HG03103 (cell line): Measurements from ENCODE around the gene ANLN.

Experiments used
- ATAC-seq: cut with Tn5 transposase; IDR thresholded peaks from one replicate; pipeline ENCODE4 v1.9.1; 2021; ENCODE audit warnings: low read depth; ENCODE audit not compliant: unreplicated experiment

Gene ANLN

DNA sequence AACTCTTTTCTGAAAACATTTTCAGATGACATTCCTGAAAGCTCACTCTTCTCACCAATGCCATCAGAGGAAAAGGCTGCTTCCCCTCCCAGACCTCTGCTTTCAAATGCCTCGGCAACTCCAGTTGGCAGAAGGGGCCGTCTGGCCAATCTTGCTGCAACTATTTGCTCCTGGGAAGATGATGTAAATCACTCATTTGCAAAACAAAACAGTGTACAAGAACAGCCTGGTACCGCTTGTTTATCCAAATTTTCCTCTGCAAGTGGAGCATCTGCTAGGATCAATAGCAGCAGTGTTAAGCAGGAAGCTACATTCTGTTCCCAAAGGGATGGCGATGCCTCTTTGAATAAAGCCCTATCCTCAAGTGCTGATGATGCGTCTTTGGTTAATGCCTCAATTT, 16.5 kb downstream of the ANLN start:
- ATAC-seq, result no peak

DNA sequence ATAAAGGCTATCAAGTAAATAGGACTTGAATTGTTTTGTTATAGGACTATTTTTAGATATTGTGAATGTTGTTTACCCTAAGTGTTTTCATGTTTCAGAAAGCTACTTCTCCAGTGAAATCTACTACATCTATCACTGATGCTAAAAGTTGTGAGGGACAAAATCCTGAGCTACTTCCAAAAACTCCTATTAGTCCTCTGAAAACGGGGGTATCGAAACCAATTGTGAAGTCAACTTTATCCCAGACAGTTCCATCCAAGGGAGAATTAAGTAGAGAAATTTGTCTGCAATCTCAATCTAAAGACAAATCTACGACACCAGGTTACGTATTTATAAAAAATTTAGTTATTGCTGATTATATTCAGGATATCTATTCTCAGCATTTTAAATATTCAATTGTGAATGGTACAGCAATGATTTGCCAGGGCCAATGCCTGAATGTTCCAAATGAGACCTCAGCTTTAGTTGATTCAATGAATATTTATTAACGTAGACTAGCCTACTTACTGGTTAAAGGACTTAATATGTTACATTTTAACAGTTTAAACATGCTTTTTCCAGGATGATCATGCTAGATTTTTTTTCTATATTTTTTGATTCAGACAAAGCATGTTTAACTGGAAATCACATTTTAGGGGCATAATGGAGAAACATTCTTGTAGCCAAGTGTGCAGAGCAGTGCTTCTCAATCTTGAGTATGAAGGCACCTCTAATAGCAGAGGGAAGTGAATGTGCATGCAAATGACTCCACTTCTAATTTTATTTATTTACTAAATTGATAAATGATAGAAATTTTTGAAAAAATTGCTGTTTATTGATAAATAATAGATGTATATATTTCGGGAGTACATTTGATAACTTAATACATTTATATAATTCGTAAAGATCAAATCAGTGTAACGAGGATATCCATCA, 18.2 kb downstream of the ANLN start:
- no peak for ATAC-seq

DNA sequence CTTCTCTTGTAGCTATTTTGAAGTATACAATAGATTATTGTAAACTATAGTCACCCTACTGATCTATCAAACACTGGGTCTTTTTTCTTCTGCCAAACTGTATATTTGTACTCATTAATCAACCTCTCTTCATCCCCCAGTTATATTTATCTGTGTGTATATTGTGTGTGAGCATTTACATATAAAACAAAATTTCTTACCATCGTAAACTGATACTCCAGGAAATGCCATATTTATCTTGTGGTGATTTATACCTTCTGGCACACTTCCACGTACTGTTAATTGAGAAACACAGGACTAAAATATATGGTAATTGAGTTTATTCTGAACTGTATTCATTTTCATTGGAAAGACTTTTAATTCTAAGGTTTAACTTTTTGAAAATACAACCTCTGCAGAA, 18.9 kb downstream of the ANLN start:
- ATAC-seq, result no peak

DNA sequence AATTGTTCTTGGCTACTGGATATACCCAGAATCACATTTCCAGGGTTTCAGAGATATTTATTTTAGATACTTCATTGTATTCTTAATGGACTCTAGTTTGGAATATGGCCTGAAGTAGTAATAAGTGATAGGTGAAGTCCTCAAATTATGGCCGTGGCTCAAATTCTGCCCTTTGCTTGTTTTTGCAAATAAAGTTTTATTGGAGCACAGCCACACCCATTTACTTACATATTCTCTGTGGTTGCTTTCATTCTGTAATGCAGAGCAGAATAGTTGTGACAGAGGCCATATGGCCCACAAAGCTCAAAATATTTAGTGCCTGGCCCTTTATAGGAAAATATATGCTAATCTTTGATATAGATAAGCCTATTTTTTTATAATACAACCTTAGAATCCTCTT, 19.5 kb downstream of the ANLN start:
- no peak for ATAC-seq

DNA sequence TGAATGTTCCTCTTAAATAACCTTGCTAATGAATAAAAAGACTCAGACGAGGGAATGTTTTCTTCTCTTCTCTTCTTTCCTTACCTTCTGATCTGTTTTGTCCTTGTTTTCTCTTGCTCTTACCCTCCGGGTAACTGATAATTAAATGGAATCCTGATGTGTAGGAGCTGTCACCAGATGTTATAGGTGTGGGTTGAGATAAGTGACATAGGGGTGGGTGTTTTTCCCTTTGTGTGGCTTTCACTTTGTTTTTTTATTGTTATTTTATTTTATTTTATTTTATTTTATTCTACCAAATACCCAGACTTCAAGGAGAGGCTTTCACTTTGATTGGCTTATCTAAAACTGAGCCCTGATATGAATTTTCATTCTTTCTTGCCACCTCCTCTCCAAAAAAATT, 25.5 kb downstream of the ANLN start:
- ATAC-seq, result no peak

DNA sequence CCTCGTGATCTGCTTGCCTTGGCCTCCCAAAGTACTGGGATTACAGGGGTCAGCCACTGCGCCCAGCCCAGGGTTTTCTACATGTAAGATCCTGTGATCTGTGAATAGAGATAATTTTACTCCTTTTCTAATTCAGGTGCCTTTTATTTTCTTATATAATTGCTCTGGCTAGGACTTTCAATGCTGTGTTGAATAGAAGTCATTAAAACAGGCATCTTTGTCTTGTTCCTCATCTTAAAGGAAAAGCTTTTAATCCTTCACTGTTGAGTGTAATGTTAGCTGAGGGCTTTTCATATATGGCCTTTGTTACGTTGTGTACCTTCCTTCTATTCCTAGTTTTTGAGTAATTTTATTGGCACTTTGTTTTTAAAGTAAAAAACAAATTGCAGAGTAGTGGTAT, 26.6 kb downstream of the ANLN start:
- no peak for ATAC-seq

DNA sequence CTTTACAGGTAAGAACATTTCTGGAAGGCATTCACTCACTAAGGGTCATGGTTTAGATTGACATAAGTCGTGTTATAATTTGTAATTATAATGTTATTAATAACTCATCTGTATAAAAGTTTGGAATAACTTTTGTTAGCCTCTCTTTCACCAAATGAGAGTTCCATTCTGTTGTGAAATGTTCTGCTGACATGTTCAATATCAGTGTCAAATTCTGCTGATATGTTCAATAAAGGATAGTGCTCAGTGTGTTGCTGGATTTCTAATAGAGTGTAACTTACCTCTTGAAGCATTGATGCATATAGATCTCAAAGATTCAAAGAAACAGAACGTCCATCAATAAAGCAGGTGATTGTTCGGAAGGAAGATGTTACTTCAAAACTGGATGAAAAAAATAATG, 30.6 kb downstream of the ANLN start:
- no peak for ATAC-seq

DNA sequence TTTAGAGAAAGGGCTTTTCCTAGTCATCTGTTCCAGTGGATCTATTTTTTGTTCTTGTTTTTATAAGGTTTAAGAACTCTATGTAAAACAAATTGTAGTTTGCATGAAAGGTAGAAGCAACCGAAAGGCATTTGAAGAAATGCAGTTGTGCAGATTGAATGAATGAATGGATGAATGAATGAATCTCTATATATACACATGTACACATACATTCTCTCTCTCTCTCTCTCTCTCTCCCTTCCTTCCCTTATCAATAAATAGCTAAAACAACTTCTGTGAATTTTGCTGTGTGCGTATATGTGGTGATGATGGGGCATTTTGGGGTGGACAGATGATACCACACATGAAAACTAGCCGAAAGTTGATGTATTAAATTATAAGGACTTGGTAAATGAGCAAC, 32.4 kb downstream of the ANLN start:
- ATAC-seq, result no peak

DNA sequence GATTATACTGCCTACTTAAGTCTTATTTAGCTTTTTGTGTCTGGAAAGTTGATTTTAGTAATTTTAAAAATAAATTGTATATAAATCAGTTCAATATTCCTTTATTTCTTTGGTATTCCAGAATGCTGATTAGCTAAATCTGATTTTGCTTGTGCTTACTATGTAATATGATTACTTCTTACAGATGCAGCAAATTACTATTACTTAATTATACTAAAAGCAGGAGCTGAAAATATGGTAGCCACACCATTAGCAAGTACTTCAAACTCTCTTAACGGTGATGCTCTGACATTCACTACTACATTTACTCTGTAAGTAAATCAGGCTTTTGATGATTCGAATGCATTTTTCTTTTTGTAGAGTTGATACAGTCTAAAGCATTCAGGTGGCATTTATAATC, 34.0 kb downstream of the ANLN start:
- ATAC-seq, result no peak

DNA sequence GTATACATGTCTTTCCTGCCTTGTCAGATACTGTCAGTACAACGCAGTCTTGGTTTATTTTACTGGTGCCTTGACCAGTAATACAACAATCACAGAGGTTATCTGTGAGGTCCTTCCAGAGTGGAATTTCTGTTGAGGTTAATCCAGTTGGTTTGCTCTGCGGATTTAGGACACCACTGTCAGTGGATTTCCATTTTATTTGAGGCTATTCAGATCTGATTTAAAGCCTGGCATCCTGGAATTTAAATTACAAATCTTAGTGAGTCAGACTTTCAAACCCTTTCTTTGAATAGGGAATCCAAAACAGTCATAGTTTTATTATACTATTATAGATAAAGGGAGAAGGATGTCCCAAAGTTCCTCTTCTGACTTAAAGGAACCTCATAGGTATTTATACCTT, 40.5 kb downstream of the ANLN start:
- ATAC-seq, result no peak

DNA sequence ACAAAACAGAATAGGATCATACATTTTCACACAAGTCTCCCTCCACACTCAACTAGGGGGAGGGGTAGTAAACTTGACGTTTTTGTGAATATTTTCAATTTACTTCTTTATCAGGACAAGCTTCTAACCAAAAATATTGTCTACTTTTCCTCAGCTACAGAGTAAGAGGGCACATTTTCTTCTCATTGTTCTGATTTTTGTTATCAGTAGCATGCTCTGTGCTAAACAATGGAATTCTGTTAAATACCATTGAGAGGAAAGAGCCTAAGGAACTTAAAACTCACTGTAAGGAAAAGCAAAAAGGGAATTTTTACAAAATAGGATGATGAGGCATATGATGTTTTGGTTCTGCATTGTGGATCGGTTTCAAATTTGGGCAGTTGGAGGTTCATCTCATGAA, 41.2 kb downstream of the ANLN start:
- no peak for ATAC-seq

DNA sequence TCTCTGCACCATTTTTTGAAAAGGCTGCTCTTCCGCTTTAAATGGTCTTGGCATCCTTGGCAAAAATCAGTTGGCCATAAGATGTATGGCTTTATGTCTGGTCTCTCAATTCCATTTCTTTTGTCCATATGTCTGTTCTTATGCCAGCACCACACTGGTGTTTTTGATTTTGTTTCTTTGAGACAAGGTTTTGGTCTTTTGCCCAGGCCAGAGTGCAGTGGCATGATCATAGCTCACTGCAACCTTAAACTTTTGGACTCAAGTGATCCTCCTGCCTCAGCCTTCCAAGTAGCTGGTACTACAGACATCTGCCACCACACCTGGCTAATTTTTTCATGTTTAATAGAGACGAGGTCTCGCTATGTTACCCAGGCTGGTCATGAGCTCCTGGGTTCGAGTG, 48.5 kb downstream of the ANLN start:
- ATAC-seq, result no peak

DNA sequence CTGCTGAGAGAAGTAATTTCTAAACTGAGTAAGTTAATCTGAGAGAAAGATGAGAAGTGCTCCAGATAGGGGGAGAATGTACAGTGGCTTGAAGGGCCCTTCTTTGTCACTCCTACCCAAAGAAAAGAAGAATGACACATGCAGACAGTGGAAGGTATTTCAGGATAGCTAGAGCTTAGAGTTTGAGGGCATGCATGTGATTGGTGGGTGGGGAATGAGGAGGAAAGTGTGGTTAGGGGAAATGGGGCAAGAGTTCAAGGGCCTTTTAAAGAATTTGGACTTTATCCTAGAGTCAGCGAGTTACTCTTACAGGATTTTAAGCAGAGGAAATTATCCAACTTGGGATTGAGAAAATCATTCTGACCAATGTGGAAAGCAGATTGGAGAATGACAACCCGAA, 50.0 kb downstream of the ANLN start:
- ATAC-seq, result no peak

DNA sequence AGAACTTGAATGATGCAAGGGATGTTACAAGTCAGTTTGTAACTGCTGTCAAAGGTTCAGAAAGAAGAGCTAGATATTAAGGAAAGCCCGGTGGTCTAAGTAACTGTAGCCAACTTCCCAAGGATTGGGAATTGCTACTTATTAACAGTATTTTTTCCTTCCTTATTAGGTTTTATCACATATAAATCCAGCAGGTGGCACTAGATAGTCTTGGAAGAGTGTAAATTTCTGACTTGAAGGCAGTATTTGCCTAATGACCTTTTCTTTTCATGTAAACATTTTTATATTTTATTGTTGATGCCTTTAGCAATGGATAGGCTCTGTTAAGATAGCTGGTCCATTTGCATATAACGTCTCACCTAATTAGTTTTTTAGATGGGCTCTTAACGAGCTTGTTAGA, 51.2 kb downstream of the ANLN start:
- no peak for ATAC-seq

DNA sequence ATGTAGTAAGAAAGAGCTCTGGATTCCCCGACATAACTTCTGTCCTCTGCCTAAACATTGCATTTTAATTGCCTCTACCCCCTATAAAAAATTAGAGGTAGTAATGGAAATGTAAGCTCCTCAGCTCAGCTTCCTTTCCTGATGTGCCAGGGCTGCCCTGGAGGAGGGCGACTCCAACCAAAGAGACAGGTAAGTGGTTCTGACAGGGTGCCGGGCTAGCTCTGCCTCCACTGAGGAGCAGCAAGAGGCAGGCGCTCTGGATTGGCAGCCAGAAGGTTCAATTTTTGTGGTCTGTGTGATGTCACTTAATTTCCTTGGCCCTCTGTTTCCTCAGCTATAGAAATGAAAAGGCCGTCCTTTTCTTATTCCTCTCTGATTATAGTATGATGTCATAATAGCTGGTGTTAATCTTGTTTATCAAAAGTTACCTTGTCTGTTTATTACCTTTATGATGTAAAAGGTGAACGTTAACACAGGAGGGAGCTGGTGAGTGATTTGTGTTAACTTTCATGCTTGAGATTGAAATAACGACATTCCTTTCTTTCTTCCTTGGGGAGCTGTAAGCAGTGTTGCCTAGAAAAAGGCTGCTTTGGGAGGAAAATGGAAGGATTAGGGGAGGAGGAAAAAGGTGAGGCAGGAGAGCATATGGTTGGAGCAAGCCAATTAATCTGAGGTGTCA, 51.8 kb downstream of the ANLN start:
- ATAC-seq, result no peak

DNA sequence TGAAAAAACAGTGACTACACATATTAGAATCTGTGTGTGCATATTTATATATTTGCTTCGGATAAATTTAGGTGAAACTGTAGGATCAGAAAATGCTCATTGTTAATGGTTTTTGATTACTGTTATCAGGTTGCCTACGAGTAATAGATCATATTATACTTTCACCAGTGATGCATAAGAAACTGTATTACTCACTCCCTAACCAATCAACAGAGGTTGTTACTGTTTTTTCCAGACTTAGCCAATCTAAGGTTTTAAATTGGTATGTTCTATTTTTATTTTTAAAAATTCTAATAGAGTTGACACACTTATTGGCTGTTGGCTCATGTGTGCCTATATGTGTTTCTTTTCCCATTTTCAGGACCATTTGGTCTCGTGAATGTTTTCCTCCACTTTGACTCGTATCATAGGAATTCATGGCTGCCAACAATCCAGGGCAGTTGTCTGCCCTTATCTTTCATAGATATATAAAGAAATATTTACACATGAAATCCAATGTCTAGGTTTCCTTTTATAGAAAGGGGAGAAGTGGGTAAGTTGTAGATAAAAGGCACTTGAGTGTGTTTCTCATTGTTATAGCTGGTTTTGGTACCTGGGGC, 59.2 kb downstream of the ANLN start:
- ATAC-seq, result no peak

DNA sequence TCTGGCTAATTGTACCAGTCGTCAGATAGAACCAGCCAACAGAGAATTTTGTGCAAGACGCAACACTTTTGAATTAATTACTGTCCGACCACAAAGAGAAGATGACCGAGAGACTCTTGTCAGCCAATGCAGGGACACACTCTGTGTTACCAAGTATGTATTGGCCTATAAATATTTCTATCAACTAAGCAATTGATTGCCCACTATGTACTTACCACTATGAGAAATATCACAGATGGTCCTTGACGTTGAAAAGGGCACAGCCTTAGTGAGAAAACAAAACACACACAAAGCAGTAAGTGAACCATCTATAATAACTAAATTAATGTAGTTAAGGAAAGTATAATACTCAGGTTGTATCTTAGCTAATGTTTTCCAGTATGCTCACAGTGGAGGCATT, 60.0 kb downstream of the ANLN start:
- ATAC-seq, result no peak

DNA sequence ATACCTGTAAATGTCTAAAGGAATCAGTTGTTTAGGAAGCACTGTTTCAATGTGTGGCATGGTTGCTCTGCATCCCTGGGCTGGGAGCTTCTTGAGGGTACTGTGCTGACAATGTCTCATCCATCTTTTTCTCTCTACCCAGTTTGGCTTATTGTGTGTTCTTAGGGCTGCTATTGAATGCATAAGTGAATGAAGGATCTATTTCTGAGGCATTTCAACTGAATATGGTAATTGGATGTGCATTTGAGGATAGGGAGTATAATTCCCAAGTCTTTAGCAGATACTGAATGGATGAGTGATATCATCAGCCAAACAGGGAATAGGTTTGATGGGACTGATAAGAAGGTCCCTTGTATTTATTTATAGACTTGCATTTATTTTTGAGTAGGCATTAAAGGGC, 64.1 kb downstream of the ANLN start:
- no peak for ATAC-seq

DNA sequence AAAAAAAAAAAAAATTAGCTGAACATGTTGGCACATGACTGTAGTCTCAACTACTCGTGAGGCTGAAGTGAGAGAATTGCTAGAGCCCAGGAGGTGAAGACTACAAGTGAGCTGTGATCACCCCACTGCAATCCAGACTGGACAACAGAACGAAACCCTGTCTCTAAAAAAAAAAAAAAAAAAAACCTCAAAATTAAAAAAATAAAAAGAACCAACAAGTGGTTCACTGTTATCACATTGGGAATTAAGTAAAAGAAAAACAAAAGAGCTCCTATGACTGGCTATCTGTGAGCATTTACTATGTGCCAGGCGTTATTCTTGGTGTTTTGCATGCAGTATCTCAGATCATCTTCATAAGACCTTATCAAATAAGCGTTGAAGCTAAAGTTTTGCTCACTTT, 66.0 kb downstream of the ANLN start:
- ATAC-seq, result no peak

DNA sequence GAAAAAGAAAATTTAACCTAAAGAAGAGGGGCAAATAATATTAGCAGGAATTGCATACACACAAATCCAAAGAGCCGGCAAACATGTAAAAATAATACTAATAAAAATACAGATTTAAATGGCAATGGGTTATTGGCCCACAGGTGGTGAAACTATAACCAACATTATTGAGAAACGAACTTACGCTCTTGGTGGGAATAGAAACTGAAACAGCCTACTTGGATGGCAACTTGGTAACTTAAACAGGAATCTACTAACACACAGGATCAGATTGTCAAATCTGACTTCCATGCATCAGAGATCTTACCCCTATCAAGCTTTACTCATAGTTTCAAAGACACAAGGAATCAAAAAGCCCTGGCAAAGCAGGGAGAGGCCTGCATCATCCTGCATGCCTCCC, 66.5 kb downstream of the ANLN start:
- ATAC-seq, result no peak

DNA sequence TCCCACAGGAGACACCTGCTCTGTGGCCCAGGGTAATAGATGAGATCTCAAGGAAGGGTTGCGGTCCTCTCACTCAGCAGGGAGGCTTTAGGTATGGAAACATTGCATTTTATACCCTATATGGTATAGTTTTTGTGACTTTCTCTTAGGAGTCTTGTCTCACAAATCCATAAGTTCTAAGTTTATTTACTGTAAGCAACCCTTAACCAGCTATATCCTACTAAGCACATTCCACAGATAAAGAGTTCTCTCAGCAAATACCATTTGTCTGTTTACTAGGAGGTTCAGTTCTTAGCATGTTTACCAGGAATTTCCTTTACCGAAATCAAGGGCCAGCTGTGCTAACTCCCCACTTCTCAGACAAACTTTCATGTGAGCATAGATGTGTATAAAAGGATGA, 66.9 kb downstream of the ANLN start:
- ATAC-seq, result no peak
